Measurements from ENCODE around the gene RINL. TPM values are rescaled to one million over a fixed set of nuclear protein-coding genes. Genes with fewer than 3 reads are reported as not detected.

RINL gene
- total RNA-seq, 1 donor from 2014 or later, result 65.0 TPM

DNA sequence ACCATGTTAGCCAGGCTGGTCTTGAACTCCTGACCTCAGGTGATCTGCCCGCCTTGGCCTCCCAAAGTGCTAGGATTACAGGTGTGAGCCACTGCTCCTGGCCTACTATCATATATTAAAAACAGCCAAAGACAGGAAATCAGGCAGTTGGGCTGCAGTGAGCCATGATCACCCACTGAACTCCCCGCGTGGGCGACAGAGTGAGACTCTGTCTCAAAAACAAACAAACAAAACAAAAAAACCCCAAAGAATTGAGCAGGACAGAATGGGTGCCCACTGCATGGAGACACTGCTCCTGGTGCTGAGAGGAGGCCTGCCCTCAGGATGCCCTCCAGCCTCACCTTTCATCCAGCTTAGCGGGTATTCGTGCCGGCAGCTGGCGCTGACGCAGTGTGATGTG lies 5.2 kb upstream of the RINL start:
- Mint-ChIP-seq H3K36me3 (ENCODE audit: low read depth) (peaks cover 14% of the 10 kb centered on the region), H3K27me3 (no peaks in the 10 kb centered on the region), H3K27ac (peak overlapping the region; percentile 52), H3K9me3 (no peaks in the 10 kb centered on the region), H3K4me3 (no peak overlapping the region), H3K4me1 (peaks cover 32% of the 10 kb centered on the region)
- ATAC-seq (ENCODE audit: low read depth), result no peak
- no peak for DNase-seq
- POLR2A ChIA-PET, result no interaction called here
- CTCF ChIA-PET, result no interaction called here
- intact Hi-C loops (cut with micrococcal nuclease), result loop anchor here (10.0 kb wide), 1 partner anchor 368 kb away; no protein-coding TSS in a partner anchor
- TF ChIP-seq, protein P1, sequence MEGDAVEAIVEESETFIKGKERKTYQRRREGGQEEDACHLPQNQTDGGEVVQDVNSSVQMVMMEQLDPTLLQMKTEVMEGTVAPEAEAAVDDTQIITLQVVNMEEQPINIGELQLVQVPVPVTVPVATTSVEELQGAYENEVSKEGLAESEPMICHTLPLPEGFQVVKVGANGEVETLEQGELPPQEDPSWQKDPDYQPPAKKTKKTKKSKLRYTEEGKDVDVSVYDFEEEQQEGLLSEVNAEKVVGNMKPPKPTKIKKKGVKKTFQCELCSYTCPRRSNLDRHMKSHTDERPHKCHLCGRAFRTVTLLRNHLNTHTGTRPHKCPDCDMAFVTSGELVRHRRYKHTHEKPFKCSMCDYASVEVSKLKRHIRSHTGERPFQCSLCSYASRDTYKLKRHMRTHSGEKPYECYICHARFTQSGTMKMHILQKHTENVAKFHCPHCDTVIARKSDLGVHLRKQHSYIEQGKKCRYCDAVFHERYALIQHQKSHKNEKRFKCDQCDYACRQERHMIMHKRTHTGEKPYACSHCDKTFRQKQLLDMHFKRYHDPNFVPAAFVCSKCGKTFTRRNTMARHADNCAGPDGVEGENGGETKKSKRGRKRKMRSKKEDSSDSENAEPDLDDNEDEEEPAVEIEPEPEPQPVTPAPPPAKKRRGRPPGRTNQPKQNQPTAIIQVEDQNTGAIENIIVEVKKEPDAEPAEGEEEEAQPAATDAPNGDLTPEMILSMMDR (IDR thresholded peaks at IDR 0.05), result no peak

DNA sequence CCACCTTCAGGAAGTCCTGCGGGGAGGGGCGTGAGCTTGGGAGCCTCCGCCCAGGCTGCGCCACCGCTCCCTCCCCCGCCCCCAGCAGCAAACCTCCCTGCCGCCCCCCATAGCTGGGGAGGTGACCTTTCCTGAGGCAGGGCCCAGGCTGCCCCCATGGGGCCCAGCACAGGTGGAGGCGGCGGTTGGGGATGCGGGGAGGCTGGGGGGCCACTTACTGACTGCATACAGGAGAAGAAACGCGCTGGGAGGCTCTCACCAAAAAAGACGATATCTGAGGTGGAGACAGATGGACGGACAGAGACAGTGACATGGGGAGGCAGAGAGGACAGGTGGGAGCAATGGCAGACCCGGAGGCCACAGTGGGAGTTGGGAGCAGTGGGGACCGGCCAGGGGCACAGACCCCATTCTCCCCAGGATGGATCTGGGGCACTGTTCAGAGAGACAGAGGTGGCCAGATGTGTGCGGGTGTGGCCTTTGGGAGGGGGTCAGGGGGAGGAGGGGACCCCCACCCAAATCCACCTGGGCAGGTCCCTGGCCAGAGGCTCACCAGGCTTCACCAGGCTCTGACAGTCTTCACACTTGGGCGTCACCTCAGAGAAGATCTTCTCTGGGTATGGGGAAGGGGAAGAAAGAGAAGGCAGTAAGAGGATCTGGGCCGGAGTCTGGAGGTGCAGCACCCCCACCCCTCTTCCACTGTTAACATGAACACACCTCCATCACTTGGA lies 3.0 kb upstream of the RINL start:
- Mint-ChIP-seq H3K36me3 (ENCODE audit: low read depth) (peaks cover 19% of the 10 kb centered on the region), H3K9me3 (no peaks in the 10 kb centered on the region), H3K4me1 (peaks cover 47% of the 10 kb centered on the region), H3K27ac (peak overlapping the region; percentile 68), H3K27me3 (no peaks in the 10 kb centered on the region), H3K4me3 (no peak overlapping the region)
- DNase-seq (no peak), ATAC-seq (ENCODE audit: low read depth) (no peak)
- intact Hi-C loops (cut with micrococcal nuclease), result loop anchor here (10.0 kb wide), 1 partner anchor 366 kb away; no protein-coding TSS in a partner anchor
- ChIA-PET POLR2A (interaction anchor here (1.0 to 7.4 kb wide), 3 partner anchors 11 to 30 kb away, joined by 6 to 125 read pairs (median 39); partner anchors contain the start of gene HNRNPL), CTCF (no interaction called here)
- TF ChIP-seq, protein P1 (IDR thresholded peaks at IDR 0.05), result no peak

DNA sequence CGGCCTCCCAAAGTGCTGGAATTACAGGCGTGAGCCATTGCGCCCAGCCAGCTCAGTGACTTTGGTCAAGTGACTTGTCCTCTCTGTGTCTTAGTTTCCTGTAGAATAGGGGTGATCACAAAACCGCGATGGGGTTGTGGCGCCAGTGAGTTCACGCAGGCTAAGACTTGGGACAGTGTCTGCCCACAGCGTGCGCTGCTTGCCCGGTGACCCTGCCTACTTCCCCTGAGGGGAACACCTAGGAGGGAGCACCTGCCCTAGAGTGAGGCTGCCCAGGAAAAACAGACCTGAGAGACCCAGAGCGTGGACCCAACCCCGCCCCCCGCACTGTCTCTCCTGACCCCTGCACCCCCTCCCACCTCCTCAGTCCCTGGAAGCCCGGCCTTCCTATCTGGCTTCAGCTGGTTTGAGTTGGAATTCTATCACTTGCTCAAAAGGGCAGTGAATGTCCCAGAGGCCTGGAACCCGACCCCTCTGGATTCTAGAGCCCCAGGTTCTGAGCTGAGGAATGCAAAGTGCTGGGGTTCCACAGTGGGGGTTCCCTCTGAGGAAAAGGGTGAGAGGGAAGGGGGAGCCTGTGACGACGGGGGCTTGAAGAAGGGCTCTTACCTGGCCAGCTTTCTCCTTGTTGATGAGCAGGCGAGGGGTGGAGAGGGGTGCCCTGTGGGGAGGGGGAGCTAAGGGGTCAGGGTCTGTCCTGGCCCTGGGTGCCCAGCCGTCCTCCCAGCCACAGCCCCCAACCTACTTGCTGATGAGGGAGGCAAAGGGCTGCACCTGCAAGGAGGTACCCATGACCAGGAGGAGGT lies 2.2 kb upstream of the RINL start:
- intact Hi-C loops (cut with micrococcal nuclease), result loop anchor here (10.0 kb wide), 1 partner anchor 365 kb away; no protein-coding TSS in a partner anchor
- POLR2A ChIA-PET, result interaction anchor here (0.7 to 7.4 kb wide), 8 partner anchors 10 to 524 kb away, joined by 3 to 125 read pairs (median 4); partner anchors contain the start of gene HNRNPL
- Mint-ChIP-seq H3K4me3 (no peak overlapping the region), H3K27me3 (no peaks in the 10 kb centered on the region), H3K36me3 (ENCODE audit: low read depth) (peaks cover 22% of the 10 kb centered on the region), H3K9me3 (no peaks in the 10 kb centered on the region), H3K4me1 (peaks cover 49% of the 10 kb centered on the region), H3K27ac (peak overlapping the region; percentile 98)
- TF ChIP-seq, protein P1 (IDR thresholded peaks at IDR 0.05), result no peak
- no peak for DNase-seq
- no peak for ATAC-seq (ENCODE audit: low read depth)
- CTCF ChIA-PET, result no interaction called here

DNA sequence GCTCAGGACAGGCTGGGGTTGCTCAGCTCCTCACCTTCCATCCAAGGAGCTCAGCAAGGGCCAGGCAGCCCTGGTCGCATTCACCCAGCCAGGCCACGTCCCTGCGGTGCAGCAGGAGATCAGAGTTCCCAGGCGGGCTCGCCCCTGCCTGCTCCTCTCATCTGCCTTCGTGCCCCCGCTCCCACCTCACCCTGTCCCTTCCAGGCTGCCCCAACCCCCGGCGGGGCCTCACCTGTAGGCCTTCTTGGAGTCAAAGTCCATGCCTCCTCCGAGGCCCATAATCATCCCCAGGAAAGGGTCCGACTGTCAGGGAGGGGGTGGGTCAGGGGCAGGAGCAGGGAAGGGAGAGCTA lies 1.3 kb upstream of the RINL start:
- intact Hi-C loops (cut with micrococcal nuclease), result loop anchor here (2.0 kb wide), 3 partner anchors 15 to 49 kb away; partner anchors contain the start of genes ECH1, NFKBIB and SIRT2
- H3K9me3 Mint-ChIP-seq, result no peaks in the 10 kb centered on the region
- peaks cover 49% of the 10 kb centered on the region for H3K4me1 Mint-ChIP-seq
- no peaks in the 10 kb centered on the region for H3K27me3 Mint-ChIP-seq
- POLR2A ChIA-PET, result interaction anchor here (0.7 to 7.4 kb wide), 15 partner anchors 9 to 525 kb away, joined by 3 to 125 read pairs (median 5); partner anchors contain the start of genes ECH1, FAM98C, HNRNPL and MRPS12
- ATAC-seq (ENCODE audit: low read depth) (no peak), DNase-seq (no peak)
- CTCF ChIA-PET, result interaction anchor here (0.6 to 3.6 kb wide), 2 partner anchors 8 to 51 kb away, joined by 3 to 19 read pairs; partner anchors contain the start of genes MRPS12 and SARS2
- H3K36me3 Mint-ChIP-seq (ENCODE audit: low read depth), result peaks cover 22% of the 10 kb centered on the region
- peak overlapping the region; percentile 98 for H3K27ac Mint-ChIP-seq
- TF ChIP-seq, protein P1 (IDR thresholded peaks at IDR 0.05), result no peak
- no peak overlapping the region for H3K4me3 Mint-ChIP-seq

Measured in activated B cell treated with CpG ODN at 0.5 μM for 24 hours (primary cell).